LNCAP (cell line): ENCODE data around the gene HSPB6.

Experiments
- TF ChIP-seq, protein P1 (sequence below): fragments of 450-650 bp; IDR thresholded peaks from 2 replicates; pipeline ENCODE4 v1.5.1; 2017; ENCODE audit warnings: mild to moderate bottlenecking

The HSPB6 gene

DNA sequence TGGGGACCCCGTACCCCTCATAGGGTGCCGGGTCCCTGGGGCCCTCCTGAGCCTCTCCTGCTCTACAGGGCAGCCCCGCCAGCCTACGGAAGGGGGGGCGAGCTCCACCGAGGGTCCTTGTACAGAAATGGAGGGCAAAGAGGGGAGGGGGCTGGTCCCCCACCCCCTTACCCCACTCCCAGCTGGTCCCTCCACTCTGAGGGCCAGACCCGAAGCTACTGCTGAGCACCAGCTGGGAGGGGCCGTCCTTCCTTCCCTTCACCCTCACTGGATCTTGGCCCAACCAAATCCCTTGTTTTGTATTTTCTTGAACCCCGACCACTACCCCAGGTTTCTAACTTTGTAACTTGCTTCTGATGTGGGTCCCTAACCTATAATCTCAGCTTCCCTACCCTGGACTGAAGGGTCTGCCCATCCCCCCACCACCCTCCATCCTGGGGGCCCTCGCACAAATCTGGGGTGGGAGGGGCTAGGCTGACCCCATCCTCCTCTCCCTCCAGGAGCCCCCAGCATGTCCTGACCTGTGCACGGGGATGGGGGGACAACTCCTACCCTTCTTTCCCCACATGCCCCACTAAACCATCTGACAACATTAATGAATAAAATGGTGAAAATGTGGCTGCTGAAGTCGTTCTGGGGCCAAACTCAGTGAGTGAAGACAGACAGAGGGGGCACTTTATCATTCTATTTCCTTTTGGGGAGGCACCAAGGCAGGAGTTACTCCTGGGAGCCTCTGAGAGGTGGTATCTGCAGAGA lies 31.6 kb upstream of the HSPB6 start:
- TF ChIP-seq, protein P1, sequence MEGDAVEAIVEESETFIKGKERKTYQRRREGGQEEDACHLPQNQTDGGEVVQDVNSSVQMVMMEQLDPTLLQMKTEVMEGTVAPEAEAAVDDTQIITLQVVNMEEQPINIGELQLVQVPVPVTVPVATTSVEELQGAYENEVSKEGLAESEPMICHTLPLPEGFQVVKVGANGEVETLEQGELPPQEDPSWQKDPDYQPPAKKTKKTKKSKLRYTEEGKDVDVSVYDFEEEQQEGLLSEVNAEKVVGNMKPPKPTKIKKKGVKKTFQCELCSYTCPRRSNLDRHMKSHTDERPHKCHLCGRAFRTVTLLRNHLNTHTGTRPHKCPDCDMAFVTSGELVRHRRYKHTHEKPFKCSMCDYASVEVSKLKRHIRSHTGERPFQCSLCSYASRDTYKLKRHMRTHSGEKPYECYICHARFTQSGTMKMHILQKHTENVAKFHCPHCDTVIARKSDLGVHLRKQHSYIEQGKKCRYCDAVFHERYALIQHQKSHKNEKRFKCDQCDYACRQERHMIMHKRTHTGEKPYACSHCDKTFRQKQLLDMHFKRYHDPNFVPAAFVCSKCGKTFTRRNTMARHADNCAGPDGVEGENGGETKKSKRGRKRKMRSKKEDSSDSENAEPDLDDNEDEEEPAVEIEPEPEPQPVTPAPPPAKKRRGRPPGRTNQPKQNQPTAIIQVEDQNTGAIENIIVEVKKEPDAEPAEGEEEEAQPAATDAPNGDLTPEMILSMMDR: no peak

DNA sequence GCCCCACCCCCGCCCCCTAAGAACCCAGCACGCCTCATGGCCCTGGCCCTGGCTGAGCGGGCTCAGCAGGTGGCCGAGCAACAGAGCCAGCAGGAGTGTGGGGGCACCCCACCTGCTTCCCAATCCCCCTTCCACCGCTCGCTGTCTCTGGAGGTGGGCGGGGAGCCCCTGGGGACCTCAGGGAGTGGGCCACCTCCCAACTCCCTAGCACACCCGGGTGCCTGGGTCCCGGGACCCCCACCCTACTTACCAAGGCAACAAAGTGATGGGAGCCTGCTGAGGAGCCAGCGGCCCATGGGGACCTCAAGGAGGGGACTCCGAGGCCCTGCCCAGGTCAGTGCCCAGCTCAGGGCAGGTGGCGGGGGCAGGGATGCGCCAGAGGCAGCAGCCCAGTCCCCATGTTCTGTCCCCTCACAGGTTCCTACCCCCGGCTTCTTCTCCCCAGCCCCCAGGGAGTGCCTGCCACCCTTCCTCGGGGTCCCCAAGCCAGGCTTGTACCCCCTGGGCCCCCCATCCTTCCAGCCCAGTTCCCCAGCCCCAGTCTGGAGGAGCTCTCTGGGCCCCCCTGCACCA lies 30.5 kb upstream of the HSPB6 start:
- TF ChIP-seq, protein P1: no peak

DNA sequence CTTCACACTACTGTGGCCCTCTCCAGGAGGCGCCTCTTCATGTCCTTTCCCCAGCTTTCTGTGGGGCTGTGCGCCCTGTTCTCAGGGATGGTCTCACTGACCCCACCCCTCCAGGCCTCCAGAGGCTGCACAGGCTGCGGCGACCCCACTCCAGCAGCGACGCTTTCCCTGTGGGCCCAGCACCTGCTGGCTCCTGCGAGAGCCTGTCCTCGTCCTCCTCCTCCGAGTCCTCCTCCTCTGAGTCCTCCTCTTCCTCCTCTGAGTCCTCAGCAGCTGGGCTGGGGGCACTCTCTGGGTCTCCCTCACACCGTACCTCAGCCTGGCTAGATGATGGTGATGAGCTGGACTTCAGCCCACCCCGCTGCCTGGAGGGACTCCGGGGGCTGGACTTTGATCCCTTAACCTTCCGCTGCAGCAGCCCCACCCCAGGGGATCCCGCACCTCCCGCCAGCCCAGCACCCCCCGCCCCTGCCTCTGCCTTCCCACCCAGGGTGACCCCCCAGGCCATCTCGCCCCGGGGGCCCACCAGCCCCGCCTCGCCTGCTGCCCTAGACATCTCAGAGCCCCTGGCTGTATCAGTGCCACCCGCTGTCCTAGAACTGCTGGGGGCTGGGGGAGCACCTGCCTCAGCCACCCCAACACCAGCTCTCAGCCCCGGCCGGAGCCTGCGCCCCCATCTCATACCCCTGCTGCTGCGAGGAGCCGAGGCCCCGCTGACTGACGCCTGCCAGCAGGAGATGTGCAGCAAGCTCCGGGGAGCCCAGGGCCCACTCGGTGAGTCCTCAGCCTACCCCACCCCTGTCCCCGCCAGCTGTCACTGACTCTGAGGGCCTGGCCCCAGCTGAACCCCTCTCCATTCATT lies 29.7 kb upstream of the HSPB6 start:
- TF ChIP-seq, protein P1: no peak

DNA sequence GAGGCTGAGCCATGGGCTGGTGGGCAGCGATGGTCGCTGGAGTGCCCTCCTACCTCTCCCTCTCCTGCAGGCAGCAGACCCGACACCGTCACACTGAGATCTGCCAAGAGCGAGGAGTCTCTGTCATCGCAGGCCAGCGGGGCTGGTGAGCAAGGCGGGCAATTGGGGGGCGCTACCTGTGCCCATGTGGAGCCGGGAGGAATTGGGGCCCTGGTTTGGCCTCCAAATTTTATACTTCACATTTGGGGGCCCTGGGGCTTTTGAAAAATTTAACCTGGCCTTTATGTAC lies 28.5 kb upstream of the HSPB6 start:
- TF ChIP-seq, protein P1: no peak

DNA sequence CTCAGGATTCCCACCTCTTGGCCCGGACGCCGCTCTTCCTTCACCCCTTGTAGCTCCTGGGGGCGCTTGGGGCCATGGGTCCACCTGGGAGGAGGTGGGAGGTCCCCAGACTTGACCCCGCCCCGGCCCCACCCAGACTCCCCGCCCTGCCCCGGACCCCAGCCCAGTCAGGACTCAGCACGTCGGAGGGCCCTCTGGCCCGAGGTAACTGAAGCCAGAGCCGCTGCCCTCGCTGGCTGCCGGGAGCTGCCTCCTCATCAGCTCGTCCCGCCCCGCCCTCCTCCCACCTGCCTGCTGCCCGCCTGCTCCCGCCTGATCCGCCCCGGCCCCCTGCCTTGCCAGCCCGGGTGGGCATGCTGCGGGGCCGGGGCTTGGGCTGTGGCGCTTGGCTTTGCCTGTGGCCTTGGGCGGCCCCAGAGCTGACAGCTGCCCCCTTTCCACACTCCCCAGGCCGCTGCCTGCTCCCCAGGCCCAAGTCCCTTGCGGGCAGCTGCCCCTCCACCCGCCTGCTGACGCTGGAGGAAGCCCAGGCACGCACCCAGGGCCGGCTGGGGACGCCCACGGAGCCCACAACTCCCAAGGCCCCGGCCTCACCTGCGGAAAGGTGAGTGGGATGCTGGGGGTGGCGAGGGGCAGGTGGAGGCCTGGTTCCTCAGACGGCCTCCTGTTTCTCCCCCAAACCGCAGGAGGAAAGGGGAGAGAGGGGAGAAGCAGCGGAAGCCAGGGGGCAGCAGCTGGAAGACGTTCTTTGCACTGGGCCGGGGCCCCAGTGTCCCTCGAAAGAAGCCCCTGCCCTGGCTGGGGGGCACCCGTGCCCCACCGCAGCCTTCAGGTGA lies 27.9 kb upstream of the HSPB6 start:
- TF ChIP-seq, protein P1: no peak

DNA sequence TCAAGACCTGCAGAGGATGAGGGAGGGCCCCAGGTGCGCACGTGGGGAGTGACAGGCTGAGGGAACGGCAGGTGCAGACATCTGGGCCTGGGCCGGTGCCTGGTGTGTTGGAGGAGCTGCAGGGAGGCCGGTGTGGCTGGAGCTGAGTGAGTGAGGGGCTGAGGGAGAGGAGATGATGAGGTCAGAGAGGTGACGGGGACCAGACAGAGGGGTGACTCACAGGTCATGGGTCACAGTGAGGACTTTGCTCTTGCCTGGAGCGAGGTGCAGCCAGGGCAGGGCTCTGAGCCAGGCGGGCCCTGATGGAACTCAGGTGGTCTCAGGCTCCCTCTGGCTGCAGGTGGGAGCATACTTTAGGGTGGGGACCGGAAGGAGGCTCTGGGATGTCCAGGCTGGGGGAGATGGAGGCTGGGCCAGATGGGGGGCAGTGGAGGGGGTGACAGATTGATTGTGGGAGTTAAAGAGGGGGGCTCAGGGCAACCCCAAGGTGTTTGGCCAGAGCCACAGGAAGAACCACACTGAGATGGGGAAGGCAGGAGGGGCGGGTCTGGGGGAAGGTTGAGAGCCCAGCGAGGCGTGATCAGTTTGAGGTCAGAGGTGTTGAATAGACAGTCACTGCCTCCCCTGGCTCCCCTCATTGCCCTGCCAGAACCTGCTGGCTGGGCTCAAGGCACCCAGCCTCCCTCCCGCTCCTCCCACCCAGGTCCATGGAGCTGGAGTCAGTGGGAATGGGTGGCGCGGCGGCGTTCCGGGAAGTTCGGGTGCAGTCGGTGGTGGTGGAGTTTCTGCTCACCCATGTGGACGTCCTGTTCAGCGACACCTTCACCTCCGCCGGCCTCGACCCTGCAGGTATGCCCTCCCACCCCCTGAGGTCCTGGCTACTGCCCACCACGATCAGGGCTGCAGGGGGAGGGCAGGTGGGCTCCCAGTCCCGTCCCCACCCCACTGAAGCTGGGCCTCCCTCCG lies 26.9 kb upstream of the HSPB6 start:
- TF ChIP-seq, protein P1: no peak
